H9 (cell line): ENCODE measurements around the gene SPRR2D. TPM values are rescaled to one million over a fixed set of nuclear protein-coding genes. Genes with fewer than 3 reads are reported as not detected.

Source experiments
- DNase-seq: peaks from one replicate; pipeline ENCODE4 v3.0.0-alpha.2; 2017
- H2AFZ ChIP-seq: one replicate; pipeline ENCODE4 v1.6.1; 2013; ENCODE audit warnings: mild to moderate bottlenecking, low read length, control low read depth, moderate library complexity
- H2AK5ac ChIP-seq: 2 replicates; pipeline ENCODE4 v1.6.1; 2013; ENCODE audit warnings: low read length, control low read depth, mixed read lengths; ENCODE audit not compliant: insufficient read length
- H2BK120ac ChIP-seq: one replicate; pipeline ENCODE4 v1.6.1; 2013; ENCODE audit warnings: low read depth, mild to moderate bottlenecking, low read length, control low read depth, inconsistent platforms; ENCODE audit not compliant: poor library complexity, severe bottlenecking
- H2BK12ac ChIP-seq: 2 replicates; pipeline ENCODE4 v1.6.1; 2013; ENCODE audit warnings: low read length, control low read depth, mixed read lengths, low read depth; ENCODE audit not compliant: insufficient read length
- H2BK15ac ChIP-seq: 2 replicates; pipeline ENCODE4 v1.6.1; 2013; ENCODE audit warnings: low read depth, low read length, control low read depth
- H2BK20ac ChIP-seq: one replicate; pipeline ENCODE4 v1.6.1; 2013; ENCODE audit warnings: low read depth, mild to moderate bottlenecking, low read length, control low read depth, inconsistent platforms; ENCODE audit not compliant: poor library complexity, severe bottlenecking
- H2BK5ac ChIP-seq: 2 replicates; pipeline ENCODE4 v1.6.1; 2013; ENCODE audit warnings: low read length, control low read depth, mixed read lengths; ENCODE audit not compliant: insufficient read length
- H3K14ac ChIP-seq: 2 replicates; pipeline ENCODE4 v1.6.1; 2013; ENCODE audit warnings: low read length, control low read depth; ENCODE audit not compliant: insufficient read depth
- H3K18ac ChIP-seq: 2 replicates; pipeline ENCODE4 v1.6.1; 2013; ENCODE audit warnings: low read depth, mild to moderate bottlenecking, mixed read lengths, low read length, control low read depth; ENCODE audit not compliant: insufficient read length
- H3K23ac ChIP-seq: 2 replicates; pipeline ENCODE4 v1.6.1; 2013; ENCODE audit warnings: low read length, control low read depth, mixed read lengths, low read depth; ENCODE audit not compliant: insufficient read length
- H3K23me2 ChIP-seq: 2 replicates; pipeline ENCODE4 v1.6.1; 2013; ENCODE audit warnings: low read depth, mild to moderate bottlenecking, mixed read lengths, low read length, control low read depth; ENCODE audit not compliant: insufficient read length, poor library complexity, severe bottlenecking
- H3K27ac ChIP-seq: 2 replicates; pipeline ENCODE4 v1.5.1; 2013; ENCODE audit warnings: low read length, control low read depth, mixed read lengths, low read depth; ENCODE audit not compliant: insufficient read length
- H3K27me3 ChIP-seq: 2 replicates; pipeline ENCODE4 v1.6.1; 2013; ENCODE audit warnings: low read length, control low read depth, inconsistent platforms; ENCODE audit not compliant: insufficient read depth
- H3K4ac ChIP-seq: 2 replicates; pipeline ENCODE4 v1.6.1; 2013; ENCODE audit warnings: low read depth, mild to moderate bottlenecking, control low read depth, inconsistent platforms, low read length, moderate library complexity
- H3K4me1 ChIP-seq: 2 replicates; pipeline ENCODE4 v1.6.1; 2013; ENCODE audit warnings: low read length, control low read depth, inconsistent platforms; ENCODE audit not compliant: insufficient read depth
- H3K4me2 ChIP-seq: 2 replicates; pipeline ENCODE4 v1.6.1; 2013; ENCODE audit warnings: low read length, control low read depth, mixed read lengths; ENCODE audit not compliant: insufficient read length, insufficient read depth
- H3K56ac ChIP-seq: 2 replicates; pipeline ENCODE4 v1.6.1; 2013; ENCODE audit warnings: low read depth, mild to moderate bottlenecking, mixed read lengths, low read length, control low read depth; ENCODE audit not compliant: insufficient read length
- H3K79me1 ChIP-seq: 2 replicates; pipeline ENCODE4 v1.6.1; 2013; ENCODE audit warnings: low read depth, mild to moderate bottlenecking, moderate library complexity, low read length, control low read depth, inconsistent platforms; ENCODE audit not compliant: insufficient read depth, poor library complexity, severe bottlenecking
- H3K79me2 ChIP-seq: 2 replicates; pipeline ENCODE4 v1.6.1; 2013; ENCODE audit warnings: low read length, control low read depth, inconsistent platforms; ENCODE audit not compliant: insufficient read depth
- H3K9ac ChIP-seq: 2 replicates; pipeline ENCODE4 v1.6.1; 2013; ENCODE audit warnings: low read length, control low read depth, mixed read lengths; ENCODE audit not compliant: insufficient read length; ENCODE audit errors: extremely low read depth
- H3K9me3 ChIP-seq: one replicate; pipeline ENCODE4 v1.6.1; 2013; ENCODE audit warnings: low read depth, low read length, inconsistent platforms; ENCODE audit not compliant: control insufficient read depth
- H3T11ph ChIP-seq: one replicate; pipeline ENCODE4 v1.6.1; 2013; ENCODE audit warnings: mild to moderate bottlenecking, low read length, control low read depth, inconsistent platforms
- H4K20me1 ChIP-seq: one replicate; pipeline ENCODE4 v1.6.1; 2013; ENCODE audit not compliant: control insufficient read depth, insufficient read length, insufficient read depth
- H4K5ac ChIP-seq: 2 replicates; pipeline ENCODE4 v1.6.1; 2013; ENCODE audit warnings: low read depth, mild to moderate bottlenecking, mixed read lengths, low read length, control low read depth; ENCODE audit not compliant: insufficient read length
- H4K8ac ChIP-seq: replicated peaks from 2 replicates; pipeline ENCODE4 v1.6.1; 2013; ENCODE audit warnings: low read length, control low read depth, mixed read lengths, low read depth; ENCODE audit not compliant: insufficient read length
- H4K91ac ChIP-seq: 2 replicates; pipeline ENCODE4 v1.6.1; 2013; ENCODE audit warnings: low read depth, mild to moderate bottlenecking, moderate library complexity, mixed read lengths, low read length, control low read depth; ENCODE audit not compliant: insufficient read length
- H3K27ac Mint-ChIP-seq, 3 experiments: 2 replicates in 2 of 3; 3 replicates in 1 of 3; pipeline ENCODE4 v1.8.0; 2020 to 2021; ENCODE audit warnings: mixed read lengths in 3 of 3, mild to moderate bottlenecking in 1 of 3, moderate library complexity in 1 of 3
- H3K27me3 Mint-ChIP-seq: 2 replicates; pipeline ENCODE4 v1.8.0; 2021; ENCODE audit warnings: low read depth, mild to moderate bottlenecking, moderate library complexity, mixed read lengths
- H3K36me3 Mint-ChIP-seq, 3 experiments: 2 replicates in 2 of 3; 3 replicates in 1 of 3; pipeline ENCODE4 v1.8.0; 2020 to 2021; ENCODE audit warnings: low read depth in 3 of 3, mixed read lengths in 3 of 3; ENCODE audit not compliant: insufficient read depth in 1 of 3
- H3K4me1 Mint-ChIP-seq, 2 experiments: 2 replicates each; pipeline ENCODE4 v1.8.0; 2020; ENCODE audit warnings: mixed read lengths in 2 of 2
- H3K4me3 Mint-ChIP-seq, 2 experiments: 2 replicates in 1 of 2; 3 replicates in 1 of 2; pipeline ENCODE4 v1.8.0; 2020 to 2021; ENCODE audit warnings: mild to moderate bottlenecking in 2 of 2, mixed read lengths in 2 of 2, moderate library complexity in 1 of 2
- H3K9me3 Mint-ChIP-seq, 2 experiments: 2 replicates in 1 of 2; 3 replicates in 1 of 2; pipeline ENCODE4 v1.8.0; 2020; ENCODE audit warnings: mild to moderate bottlenecking in 2 of 2, mixed read lengths in 2 of 2, moderate library complexity in 1 of 2
- CTCF ChIP-seq: fragments of 200-600 bp; sonication (generic); conservative IDR thresholded peaks from 3 replicates; pipeline ENCODE4 v1.8.0; 2021; ENCODE audit warnings: antibody characterized with exemption, mild to moderate bottlenecking
- WGBS: extraction: QIAGEN DNeasy Blood & Tissue Kit; methylation state at CpG from one replicate; pipeline ENCODE4 v1.1.7; 2013; ENCODE audit warnings: missing lambda C conversion rate, low lambda C conversion rate, mixed read lengths; ENCODE audit not compliant: insufficient read length; ENCODE audit errors: extremely low coverage; 5-methylcytosine and 5-hydroxymethylcytosine counted together
- total RNA-seq: library from RNA; stranded (reverse); gene quantifications from 2 replicates; pipeline ENCODE4 v1.2.1, GENCODE V29; 2021

The SPRR2D gene
- total RNA-seq, 1 experiment from 2014 or later, result not detected

- peaks cover 10 to 19% of the 10 kb centered on the region in 2 experiments for H3K4me1 Mint-ChIP-seq
- no peak overlapping the region; a peak in 1 of 7 replicates for H3K27ac Mint-ChIP-seq
- TF ChIP-seq CTCF, result no peak
Observed at GRCh38 chr1:152999818-153000217, 41.1 kb downstream of the SPRR2D start.

More at GRCh38 chr1:152999818-153000217, 41.1 kb downstream of the SPRR2D start:
- Histone ChIP-seq H3K79me1 (no peaks in the 10 kb centered on the region), H3K4me2 (no peak overlapping the region), H3K23me2 (no peaks in the 10 kb centered on the region), H3T11ph (no peak overlapping the region), H3K23ac (no peak overlapping the region), H2BK12ac (no peak overlapping the region), H4K20me1 (no peaks in the 10 kb centered on the region), H3K14ac (no peak overlapping the region), H4K91ac (no peak overlapping the region), H2AFZ (no peak overlapping the region), H3K9ac (no peak overlapping the region), H2BK5ac (no peak overlapping the region), H3K56ac (no peak overlapping the region), H3K27me3 (no peaks in the 10 kb centered on the region), H2AK5ac (no peak overlapping the region), H3K9me3 (no peaks in the 10 kb centered on the region), H2BK120ac (no peak overlapping the region), H3K4ac (no peak overlapping the region), H4K5ac (no peak overlapping the region), H3K4me1 (no peaks in the 10 kb centered on the region; the same call in 1 of the 2 replicates), H3K27ac (no peak overlapping the region), H2BK15ac (no peak overlapping the region), H2BK20ac (no peak overlapping the region), H3K79me2 (no peaks in the 10 kb centered on the region), H3K18ac (no peak overlapping the region), H4K8ac (no peak overlapping the region)
- Mint-ChIP-seq H3K27me3 (peaks cover 5% of the 10 kb centered on the region; the same call in 1 of the 2 replicates), H3K9me3 (peaks cover 15 to 25% of the 10 kb centered on the region in 2 experiments; a peak in 3 of 5 replicates), H3K4me3 (no peak overlapping the region), H3K36me3 (peaks cover 0 to 8% (median 0%) of the 10 kb centered on the region in 3 experiments; a peak in 3 of 7 replicates)
- no CpG with 5 or more reads among the region's 6 CpGs for WGBS
- DNase-seq, result no peak
